Right lobe of liver (tissue), 4 donors: ENCODE data around the gene PICALM.

Experiments used
- POLR2A ChIP-seq: fragments of 450-650 bp; IDR thresholded peaks from one replicate; pipeline ENCODE4 v1.6.1; 2017; ENCODE audit warnings: antibody characterized with exemption, mild to moderate bottlenecking
- TF ChIP-seq, protein P1 (sequence below), 4 donors: fragments of 200-600 bp in 3 of 4; fragments of 450-650 bp in 1 of 4; IDR thresholded peaks; one replicate each; pipeline versions ENCODE4 v1.5.1 to v1.8.0; 2016 to 2022; ENCODE audit warnings: antibody characterized with exemption in 4 of 4, mild to moderate bottlenecking in 2 of 4
- donor health status: DM: no; HTN: no; CAD: no.
- donor health status: DM: no; HTN: no; CAD: no.
- donor health status: DM: no; HTN: yes; CAD: no.

DNA sequence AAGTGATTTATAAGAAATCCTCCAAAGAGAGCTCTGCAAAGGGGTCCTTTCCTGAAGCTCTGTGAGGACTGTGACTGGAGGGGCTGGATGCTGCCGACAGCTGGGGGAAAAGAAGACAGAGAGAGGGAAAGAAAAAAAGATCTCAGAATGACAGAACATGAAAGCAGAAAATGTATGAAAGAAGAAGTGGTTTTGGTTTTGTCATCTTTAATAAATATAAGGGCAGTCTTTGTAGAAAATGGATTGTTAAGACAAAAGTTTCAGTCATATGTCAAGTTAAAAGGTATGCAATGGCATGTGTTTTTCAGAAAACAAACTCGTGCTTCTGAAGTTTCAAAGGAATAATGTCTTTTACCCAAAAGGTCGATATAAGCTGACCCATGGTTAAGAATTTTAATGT, 108.2 kb downstream of the PICALM start:
- TF ChIP-seq, protein P1, sequence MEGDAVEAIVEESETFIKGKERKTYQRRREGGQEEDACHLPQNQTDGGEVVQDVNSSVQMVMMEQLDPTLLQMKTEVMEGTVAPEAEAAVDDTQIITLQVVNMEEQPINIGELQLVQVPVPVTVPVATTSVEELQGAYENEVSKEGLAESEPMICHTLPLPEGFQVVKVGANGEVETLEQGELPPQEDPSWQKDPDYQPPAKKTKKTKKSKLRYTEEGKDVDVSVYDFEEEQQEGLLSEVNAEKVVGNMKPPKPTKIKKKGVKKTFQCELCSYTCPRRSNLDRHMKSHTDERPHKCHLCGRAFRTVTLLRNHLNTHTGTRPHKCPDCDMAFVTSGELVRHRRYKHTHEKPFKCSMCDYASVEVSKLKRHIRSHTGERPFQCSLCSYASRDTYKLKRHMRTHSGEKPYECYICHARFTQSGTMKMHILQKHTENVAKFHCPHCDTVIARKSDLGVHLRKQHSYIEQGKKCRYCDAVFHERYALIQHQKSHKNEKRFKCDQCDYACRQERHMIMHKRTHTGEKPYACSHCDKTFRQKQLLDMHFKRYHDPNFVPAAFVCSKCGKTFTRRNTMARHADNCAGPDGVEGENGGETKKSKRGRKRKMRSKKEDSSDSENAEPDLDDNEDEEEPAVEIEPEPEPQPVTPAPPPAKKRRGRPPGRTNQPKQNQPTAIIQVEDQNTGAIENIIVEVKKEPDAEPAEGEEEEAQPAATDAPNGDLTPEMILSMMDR (IDR thresholded peaks at IDR 0.05), result no peak
- TF ChIP-seq POLR2A, result no peak
